ENCODE results near the gene C3orf18.
A peak's percentile ranks its signal among the peaks of the same experiment; 100 is the strongest.

Gene C3orf18

DNA sequence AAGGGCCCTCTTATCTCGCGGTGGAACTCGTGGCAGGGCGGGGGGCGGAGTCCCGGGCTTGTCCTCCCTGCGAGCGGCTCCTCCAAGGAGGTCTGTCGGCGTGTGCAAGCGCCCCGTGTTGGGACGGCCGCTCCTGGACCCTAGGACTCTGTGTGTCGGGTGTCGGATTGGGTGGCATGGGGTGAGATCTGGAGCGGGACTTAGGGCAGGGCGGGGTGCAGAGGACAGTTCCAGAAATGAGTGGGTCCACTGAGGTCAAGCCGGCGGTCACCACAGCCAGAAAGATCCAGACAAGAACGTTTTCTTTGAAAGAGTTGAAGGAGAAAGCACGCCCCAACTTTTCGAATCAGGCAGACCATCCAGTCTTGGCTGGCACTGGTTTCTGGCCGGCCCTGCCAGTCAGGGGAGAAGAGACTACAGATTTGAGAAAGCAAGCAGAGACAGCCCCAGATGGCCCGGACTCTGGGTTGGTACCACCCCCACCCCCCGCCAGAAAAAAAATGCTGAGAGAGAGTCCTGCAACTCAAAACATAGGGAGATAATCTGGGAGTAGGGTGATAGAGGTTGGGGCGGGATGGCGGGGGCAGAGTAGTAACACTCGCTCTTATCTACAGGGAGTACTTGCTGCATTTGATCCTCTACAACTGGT lies 44.8 kb upstream of the C3orf18 start:
- Histone ChIP-seq H3K36me3 (peaks cover 10% of the 10 kb centered on the region), H3K27ac (peak overlapping the region; percentile 74), H3K9me3 (no peaks in the 10 kb centered on the region), H3K4me3 (ENCODE audit: low read depth in 1 of 2, low read length in 1 of 2) (peak overlapping the region; percentile 80 to 94), H3K4me1 (ENCODE audit: control insufficient read depth in 1 of 2, insufficient read depth in 1 of 2, low read depth in 1 of 2, low read length in 1 of 2) (peaks cover 59 to 64% of the 10 kb centered on the region in 2 experiments), H3K27me3 (no peaks in the 10 kb centered on the region)
- TF ChIP-seq, protein P1, sequence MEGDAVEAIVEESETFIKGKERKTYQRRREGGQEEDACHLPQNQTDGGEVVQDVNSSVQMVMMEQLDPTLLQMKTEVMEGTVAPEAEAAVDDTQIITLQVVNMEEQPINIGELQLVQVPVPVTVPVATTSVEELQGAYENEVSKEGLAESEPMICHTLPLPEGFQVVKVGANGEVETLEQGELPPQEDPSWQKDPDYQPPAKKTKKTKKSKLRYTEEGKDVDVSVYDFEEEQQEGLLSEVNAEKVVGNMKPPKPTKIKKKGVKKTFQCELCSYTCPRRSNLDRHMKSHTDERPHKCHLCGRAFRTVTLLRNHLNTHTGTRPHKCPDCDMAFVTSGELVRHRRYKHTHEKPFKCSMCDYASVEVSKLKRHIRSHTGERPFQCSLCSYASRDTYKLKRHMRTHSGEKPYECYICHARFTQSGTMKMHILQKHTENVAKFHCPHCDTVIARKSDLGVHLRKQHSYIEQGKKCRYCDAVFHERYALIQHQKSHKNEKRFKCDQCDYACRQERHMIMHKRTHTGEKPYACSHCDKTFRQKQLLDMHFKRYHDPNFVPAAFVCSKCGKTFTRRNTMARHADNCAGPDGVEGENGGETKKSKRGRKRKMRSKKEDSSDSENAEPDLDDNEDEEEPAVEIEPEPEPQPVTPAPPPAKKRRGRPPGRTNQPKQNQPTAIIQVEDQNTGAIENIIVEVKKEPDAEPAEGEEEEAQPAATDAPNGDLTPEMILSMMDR (IDR thresholded peaks at IDR 0.05), result no peak

DNA sequence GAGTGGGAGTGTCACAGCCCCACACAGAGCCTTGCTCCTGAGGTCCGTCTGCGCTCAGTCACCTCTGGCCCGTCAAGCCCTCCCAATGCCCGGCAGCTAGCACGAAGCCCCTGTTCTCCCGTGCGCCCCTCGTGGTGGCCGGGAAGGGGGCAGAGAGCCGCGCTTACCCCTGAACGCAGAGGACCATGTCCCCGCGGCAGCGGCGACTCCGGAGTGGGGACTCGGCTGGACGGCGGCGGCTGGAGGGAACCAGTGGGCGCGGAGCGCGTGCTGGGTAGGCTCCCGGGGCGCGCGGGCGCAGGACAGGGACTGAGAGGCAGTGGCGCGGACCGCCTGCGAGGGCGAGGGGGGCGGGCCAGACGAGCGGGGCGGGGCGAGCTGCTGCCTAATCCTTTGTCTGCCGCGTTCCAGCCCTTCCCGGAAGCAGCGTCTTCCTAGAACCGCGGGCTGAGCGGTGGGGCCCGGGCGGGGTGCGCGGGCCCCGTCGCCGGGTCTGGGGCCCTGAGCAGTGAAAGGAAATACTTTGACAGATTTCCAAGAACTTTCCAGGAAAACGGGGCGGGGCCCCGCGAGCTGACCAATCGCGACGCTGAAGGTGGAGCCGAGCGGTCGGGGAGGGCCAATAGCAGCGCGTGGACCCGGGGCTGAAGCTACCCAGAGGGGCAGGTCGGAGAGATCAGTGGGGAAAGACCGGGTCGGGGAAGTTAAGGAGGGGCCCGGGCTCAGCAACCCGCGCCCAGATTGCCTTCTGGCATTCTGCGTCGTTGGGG lies 44.1 kb upstream of the C3orf18 start, which contains the start of gene CISH:
TSS of gene CISH (minus strand) at position 311 of the 770 bp plus-strand sequence. CDS start at position 187, 124 bp downstream.
- Histone ChIP-seq H3K4me3 (ENCODE audit: low read depth in 1 of 2, low read length in 1 of 2) (peak within 1 kb of the TSS; percentile 80 to 94), H3K27me3 (no peaks in the 10 kb centered on the region), H3K36me3 (peaks cover 17% of the 10 kb centered on the region), H3K4me1 (ENCODE audit: control insufficient read depth in 1 of 2, insufficient read depth in 1 of 2, low read depth in 1 of 2, low read length in 1 of 2) (peaks cover 59 to 64% of the 10 kb centered on the region in 2 experiments), H3K27ac (peak within 1 kb of the TSS; percentile 74), H3K9me3 (no peaks in the 10 kb centered on the region)
- TF ChIP-seq, protein P1 (IDR thresholded peaks at IDR 0.05), result peak; percentile 53

DNA sequence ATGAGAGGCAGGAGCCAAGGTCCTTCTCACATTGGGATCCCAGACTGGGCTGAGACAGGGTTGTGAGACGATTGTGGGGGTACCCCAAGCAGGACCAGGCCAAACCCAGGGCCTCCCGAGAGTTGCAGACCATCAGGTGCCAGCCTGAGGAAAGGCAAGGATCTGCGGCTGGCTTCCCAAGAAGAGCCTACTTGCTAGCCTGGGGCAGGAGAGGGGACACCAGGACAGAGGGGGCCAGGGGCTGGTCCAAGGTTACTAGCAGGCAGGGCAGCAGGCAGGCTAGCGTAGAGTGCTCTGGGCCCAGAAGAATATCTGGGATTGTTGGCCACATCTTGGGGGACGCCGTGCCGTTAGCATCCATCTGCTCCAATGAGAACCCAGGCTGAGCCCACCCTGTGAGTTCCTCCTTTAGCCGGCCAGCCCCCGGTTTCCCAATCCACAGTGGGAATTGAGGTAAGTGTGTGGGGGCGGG lies 43.5 kb upstream of the C3orf18 start:
- Histone ChIP-seq H3K27me3 (no peaks in the 10 kb centered on the region), H3K4me3 (ENCODE audit: low read depth in 1 of 2, low read length in 1 of 2) (peak overlapping the region; percentile 80 to 94), H3K27ac (peak overlapping the region; percentile 74), H3K9me3 (no peaks in the 10 kb centered on the region), H3K36me3 (peaks cover 19% of the 10 kb centered on the region), H3K4me1 (ENCODE audit: control insufficient read depth in 1 of 2, insufficient read depth in 1 of 2, low read depth in 1 of 2, low read length in 1 of 2) (peaks cover 52 to 60% of the 10 kb centered on the region in 2 experiments)
- TF ChIP-seq, protein P1 (IDR thresholded peaks at IDR 0.05), result no peak

DNA sequence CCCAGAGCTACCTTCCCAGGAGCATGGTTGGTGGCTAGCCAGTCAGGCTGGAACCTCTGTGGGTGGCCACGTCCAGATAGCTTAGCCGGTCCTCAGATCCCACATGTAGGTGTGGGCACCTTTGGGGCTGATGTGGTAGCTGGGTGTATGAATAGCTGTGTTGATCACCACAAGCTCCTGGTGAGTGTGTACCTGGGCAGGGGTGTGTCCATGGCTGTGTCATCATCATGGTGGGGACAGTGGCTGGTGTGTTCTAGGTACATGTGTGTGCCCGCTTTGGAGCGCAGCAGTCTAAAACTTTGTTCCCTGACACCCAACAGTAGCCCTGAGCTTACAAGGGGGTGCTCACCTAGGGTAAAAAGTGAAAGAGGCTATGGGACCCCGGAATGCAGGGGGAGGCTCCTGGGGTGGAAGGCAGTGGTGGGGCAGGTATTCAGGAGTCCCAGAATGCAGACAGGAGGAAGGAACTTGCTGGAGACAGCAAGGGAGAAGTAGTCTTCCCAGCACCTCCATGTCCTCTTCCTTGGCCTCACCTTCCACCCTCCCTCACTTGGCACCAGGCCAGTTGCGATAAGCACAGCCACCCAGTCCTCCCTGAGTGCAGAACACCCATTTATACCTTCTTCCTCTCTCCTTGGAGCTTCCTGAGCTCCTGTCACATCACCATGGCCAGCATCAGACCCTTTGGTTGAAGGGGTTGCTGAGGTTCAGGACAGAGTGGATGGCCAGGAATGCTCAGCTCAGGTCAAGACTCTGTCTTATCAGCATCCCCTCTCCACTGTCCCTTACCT lies 42.8 kb upstream of the C3orf18 start:
- peak overlapping the region; percentile 80 to 94 for H3K4me3 ChIP-seq (ENCODE audit: low read depth in 1 of 2, low read length in 1 of 2)
- H3K27ac ChIP-seq, result peak overlapping the region; percentile 74
- no peaks in the 10 kb centered on the region for H3K27me3 ChIP-seq
- H3K4me1 ChIP-seq (ENCODE audit: control insufficient read depth in 1 of 2, insufficient read depth in 1 of 2, low read depth in 1 of 2, low read length in 1 of 2), result peaks cover 50 to 55% of the 10 kb centered on the region in 2 experiments
- H3K36me3 ChIP-seq, result peaks cover 19% of the 10 kb centered on the region
- TF ChIP-seq, protein P1 (IDR thresholded peaks at IDR 0.05), result no peak
- no peaks in the 10 kb centered on the region for H3K9me3 ChIP-seq

DNA sequence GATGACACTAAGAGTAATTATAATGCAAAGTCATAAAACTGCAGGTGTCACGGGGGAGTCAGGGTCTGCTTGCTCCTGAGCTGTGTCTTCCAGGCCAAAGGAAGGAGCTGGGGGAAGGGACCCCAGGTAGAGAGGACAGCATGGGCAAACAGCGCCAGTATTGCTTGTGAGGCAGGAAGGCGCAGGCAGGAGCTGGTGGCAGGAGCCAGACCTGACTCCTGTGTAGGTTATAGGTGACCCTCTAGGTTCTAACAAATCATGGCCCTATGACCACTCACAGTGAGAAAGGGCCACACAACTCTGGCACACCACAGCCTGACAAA lies 42.2 kb upstream of the C3orf18 start:
- H3K36me3 ChIP-seq, result peaks cover 19% of the 10 kb centered on the region
- TF ChIP-seq, protein P1 (IDR thresholded peaks at IDR 0.05), result no peak
- peaks cover 56 to 62% of the 10 kb centered on the region in 2 experiments for H3K4me1 ChIP-seq (ENCODE audit: control insufficient read depth in 1 of 2, insufficient read depth in 1 of 2, low read depth in 1 of 2, low read length in 1 of 2)
- no peaks in the 10 kb centered on the region for H3K9me3 ChIP-seq
- H3K27me3 ChIP-seq, result no peaks in the 10 kb centered on the region
- peak overlapping the region; percentile 80 to 94 for H3K4me3 ChIP-seq (ENCODE audit: low read depth in 1 of 2, low read length in 1 of 2)
- H3K27ac ChIP-seq, result no peak overlapping the region
